HG02981 (cell line): ENCODE measurements around the gene IRF2BPL.

Source experiments
- ATAC-seq: cut with Tn5 transposase; IDR thresholded peaks from one replicate; pipeline ENCODE4 v1.9.1; 2021; ENCODE audit warnings: mild to moderate bottlenecking, moderate library complexity; ENCODE audit not compliant: unreplicated experiment

IRF2BPL gene

DNA sequence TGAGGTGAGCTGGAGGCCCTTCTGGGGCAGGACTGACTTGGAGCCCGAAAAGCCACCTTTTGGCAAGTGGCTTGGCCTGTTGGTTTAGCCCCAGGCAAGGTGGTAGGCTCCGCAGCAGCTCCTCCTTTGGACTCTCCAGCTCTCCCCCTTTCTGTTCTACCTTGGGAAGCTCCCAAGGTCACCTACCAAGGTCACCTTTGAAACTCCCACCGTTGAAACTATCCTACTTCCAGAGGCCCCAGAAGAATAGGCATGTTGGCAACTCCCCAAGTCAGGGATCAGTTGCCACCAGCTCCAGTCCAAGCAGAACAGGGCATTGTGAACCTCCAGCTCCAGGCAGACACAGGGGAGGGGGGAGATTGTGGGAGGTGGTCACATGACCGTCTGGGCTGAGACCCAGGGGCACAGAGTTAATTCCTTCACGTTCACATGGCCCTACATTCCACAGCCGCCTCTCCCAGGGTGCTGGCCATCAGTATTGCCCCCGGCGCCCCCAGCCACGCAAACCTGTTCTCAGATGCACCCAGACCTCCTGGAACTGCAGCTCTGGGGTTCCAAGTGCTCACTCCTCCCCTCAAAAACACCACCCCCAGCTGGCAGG lies 14.4 kb downstream of the IRF2BPL start:
- no peak for ATAC-seq

DNA sequence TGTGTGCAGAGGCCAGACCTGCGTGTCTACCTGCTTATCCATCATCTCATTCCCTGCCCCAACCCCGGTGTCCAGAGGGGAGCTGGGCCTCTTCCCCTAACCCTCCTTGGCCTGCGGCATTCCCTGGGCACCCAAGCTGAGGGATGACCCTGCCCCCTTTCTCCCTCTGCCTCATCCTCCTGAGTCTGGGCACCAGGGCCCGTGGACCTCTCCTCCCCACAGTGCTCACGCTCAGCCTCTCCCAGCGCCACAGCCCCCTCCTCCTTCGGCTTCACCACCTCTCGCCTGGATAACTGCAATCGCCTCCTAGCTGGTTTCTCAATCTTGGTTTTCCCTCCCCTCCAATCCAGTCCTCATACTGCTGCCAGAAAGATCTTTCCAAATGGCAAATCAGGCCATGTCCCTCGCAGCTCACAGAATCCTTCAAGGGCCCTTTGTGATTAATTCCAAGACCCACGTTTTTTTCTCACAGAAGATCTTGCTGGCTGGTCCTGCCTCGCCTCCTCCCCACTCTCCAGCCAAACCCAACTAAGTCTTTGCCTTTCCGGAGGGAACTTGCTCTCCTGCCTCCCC lies 16.2 kb downstream of the IRF2BPL start:
- no peak for ATAC-seq

DNA sequence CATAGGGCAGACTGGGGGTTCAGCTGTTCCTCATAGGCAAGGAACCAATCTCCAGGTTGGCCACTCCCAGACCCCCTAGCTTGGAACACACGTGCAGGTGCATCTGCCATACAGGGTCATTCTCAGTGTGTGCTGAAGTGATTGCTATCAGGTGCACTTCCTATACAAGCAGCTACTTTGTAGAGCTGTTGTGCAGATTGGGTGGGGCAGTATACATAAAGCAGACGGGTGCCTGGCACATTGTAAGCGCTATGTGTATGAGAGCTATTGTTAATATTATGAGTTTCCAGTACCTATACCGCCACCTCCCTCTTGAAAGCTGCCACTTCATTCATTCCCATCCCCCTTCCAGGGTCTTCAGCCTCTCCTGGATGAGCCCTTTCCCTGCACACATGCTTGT lies 17.3 kb downstream of the IRF2BPL start:
- no peak for ATAC-seq

DNA sequence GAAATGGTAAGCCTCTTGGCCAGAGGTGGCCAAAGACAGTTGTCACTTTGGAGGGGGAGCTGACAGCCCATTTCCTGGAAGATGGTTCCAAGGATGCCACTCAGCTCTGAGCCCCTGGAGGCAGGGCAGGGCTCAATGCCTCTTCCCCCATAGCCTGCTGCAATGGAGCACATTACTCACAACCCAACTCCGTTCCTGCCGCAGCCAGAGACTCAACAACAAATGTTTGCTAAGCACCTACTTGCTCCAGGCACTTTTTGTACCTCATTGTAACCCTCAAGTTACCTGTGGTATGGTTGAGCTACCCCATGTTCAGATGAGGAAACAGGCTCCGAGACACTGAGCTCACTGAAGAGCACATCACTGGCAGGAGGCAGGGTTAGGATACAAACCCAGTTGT lies 19.5 kb downstream of the IRF2BPL start:
- no peak for ATAC-seq

DNA sequence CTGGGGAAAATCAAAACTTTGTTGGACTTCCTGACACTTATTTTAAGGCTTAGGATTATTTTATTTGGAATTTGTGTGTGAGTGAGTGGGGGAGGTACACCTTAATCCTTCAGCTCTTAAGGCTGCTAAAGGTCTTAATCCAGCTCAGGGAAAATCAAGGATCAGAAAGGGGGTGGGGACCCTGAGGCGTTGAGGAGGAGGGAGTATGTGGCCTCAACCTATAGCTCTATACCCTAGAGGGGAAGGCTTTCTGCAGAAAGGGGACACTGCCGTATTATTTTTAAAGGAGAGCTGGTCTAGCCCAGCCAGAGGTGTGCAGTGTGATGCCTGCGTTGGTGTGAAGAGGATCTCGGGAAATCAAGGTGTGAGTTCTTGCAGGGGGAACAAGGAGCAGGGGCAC lies 20.0 kb downstream of the IRF2BPL start:
- ATAC-seq = no peak

DNA sequence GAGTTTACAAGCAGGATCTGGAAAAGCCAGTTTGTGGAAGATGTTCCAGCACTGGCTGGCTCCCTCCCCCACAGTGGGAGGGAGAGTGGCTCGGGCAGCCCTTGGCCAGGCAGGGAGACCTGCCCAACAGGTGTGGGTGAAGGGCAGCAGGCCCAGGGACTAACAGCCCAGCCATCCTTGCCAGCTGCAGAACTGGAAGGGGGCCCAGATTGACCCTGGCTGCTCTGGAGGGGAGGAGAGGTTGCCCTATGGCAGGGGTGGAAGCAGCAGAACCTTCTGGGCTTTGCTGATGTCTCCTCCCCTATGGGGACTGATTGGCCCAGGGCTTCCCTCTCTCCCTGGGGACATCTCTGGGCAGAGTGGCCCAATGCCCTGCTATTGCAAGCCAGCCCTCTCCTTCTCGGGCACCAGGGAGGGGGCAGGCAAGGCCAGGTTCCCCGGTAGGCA lies 20.5 kb downstream of the IRF2BPL start:
- no peak for ATAC-seq

DNA sequence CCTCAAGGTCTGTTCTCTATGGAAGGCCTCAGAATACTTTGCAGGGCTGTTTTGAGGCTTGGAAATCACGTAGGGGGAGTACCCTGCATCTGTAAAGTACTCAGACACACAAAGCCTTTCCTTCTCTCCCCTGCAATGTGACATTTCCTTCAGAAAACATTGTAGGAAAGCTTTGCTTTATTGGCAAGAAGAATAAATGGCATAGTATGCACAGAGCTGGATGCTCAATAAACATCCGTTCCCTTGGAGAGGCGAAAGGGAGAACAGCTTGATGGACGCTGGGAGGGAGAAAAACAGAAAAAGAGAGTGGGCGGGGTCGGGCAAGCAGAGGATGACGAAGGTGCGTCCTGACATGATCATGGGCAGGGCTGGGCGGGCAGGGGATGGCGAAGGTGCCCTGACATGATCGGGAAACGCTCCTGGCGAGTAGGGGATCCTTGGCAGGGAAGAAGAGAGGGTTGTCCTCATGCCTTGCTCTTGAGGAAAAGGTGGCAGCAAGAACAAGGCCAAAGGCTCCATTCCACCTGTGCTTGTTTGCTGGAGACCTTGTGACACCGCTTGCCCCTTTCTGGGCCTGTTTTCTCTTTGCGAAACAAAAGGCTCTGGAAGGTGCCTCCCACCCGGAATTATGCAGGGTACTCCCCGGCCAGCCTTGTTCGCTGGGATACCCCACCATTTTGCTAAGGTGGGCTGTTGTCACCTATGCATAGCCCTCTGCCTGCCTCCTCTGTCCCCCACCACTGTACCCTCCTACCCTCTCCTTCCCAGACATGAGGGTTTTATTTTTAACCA lies 21.1 kb downstream of the IRF2BPL start:
- ATAC-seq = no peak

DNA sequence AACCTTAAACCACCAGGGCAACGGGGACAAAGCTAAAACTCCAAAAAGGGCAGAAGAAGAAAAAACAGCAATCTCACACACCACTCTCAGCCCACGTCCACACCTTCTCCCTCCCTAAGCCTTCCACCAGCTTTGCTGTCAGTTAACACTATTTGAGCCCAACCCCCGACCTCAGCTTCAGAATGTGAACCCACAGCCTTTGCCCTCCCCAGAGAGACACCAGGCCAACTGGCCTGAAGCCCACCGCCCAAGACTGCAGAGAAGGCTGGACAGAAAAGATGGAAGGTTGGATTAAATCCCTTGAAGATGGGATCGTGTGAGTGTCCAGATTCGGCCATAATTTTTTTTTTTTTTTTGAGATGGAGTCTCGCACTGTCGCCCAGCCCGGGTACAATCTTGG lies 22.4 kb downstream of the IRF2BPL start:
- ATAC-seq = no peak

DNA sequence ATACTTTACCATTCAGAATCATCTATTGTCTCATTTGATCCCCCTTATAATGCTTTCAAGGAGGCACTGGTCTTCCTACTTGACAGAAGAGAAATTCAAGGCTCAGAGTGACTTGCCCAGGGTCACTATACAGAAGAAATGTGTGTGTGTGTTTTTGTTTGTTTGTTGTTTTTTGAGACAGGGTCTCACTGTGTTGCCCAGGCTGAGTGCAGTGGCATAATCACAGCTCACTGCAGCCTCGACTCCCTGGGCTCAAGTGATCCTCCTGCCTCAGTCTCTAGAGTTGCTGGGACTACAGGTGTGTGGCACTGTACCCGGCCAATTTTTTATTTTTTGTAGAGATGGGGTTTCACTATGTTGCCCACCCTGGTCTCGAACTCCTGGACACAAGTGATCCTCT lies 22.9 kb downstream of the IRF2BPL start:
- ATAC-seq = no peak

DNA sequence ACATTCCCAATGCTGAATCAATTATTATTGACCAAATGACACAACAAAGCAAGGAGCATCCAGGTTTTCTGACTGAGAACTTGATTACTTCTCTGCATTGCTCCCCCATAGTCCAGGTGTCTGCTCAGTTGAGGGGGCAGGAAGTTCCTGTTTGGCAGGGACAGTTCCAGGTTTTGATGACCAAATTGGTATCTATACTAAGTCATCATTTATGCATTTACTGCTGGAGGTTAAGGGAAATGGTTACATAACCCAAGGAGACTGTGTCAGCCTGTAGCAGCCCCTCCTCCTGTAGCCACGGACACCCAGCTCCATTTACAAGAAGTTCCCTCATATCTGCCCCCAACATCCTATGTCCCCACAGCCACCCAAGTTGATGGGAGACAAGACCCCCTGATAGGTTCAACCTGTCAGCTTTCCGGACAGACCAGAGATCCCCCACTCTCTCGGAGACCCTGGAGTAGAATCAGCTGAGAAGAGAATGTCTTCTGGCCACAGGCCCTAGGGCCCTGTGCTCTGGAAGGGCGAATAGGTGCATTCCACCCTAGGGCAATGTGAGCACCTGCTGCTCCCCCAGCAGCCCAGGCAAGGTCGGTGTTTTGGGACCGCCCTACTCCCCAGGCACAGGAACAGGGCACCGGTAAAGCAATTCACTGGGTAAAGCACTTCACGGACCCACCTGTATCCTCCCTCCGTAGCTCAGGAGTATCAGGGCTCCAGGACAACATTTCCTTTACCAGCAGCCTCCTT lies 23.6 kb downstream of the IRF2BPL start:
- ATAC-seq = no peak

DNA sequence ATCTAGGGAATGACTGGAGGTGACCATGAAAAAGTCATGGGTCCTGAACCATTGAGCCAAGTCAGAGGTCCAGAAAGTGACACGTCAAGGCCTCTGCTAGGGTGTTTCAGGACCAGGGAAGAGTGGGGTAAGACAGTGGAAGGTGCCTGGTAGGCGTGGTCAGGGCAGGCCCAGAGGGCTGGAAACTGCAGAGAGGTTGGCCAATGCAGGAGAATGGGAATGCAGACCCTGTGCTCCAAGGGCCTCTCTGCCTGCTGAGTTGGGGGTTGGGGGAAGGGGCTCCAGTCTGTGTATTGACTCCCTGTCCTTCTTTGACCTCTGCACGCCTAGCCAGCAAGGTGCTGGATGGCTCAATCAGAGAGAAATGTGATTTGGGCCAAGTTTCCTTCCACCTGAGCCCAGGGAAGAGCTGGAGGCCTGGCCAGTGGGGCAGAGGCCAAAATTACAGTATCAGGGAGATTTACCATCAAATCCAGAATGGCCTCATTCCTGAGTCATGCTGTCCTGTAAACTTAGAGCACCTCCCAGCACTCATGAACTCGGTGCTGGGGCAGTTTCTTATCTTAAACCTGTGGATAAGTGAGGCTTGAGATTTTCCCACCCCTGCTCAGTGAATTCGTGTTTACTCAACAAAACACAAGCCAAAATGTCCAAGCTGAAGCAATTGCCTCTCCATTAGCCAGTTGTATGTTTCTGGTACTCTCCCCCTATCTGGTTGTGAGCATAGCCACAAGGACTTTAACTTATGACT lies 24.4 kb downstream of the IRF2BPL start:
- no peak for ATAC-seq

DNA sequence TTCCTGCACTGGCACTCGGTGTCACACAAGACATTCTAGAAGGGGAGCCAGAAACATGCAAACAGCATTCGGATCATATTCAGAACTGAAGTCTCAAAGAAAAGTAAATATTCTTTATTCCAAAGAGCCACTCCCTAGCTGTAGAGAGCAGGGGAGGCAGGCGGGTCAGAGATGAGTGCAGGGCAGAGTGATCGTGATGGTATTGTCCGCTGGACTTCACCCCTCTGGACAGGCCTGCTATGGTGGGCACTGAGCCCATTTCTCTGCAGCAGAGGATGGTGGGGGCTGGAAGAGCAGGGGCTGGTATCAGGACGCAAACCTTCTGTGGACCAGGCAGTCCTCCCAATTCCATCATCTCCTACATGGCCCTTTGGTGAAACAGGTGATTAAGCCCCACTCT lies 25.6 kb downstream of the IRF2BPL start:
- ATAC-seq = no peak

DNA sequence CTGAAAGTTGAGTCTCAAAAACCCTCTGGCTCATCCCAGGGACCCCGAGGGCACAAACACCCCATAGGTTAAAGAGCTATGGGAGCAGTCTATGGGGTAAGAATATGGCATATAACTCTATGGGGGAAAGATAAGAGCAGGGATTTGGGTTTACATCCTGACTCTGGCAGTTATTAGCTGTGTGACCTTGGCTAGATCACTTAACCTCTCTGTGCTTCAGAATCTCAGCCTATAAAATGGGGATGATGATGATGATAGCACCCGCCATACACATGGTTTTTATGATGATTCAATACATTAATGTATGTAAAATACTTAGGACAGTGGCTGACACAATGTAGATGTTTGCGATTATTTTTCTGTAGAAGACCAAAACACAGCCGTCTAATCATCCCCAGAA lies 26.2 kb downstream of the IRF2BPL start:
- ATAC-seq = no peak

DNA sequence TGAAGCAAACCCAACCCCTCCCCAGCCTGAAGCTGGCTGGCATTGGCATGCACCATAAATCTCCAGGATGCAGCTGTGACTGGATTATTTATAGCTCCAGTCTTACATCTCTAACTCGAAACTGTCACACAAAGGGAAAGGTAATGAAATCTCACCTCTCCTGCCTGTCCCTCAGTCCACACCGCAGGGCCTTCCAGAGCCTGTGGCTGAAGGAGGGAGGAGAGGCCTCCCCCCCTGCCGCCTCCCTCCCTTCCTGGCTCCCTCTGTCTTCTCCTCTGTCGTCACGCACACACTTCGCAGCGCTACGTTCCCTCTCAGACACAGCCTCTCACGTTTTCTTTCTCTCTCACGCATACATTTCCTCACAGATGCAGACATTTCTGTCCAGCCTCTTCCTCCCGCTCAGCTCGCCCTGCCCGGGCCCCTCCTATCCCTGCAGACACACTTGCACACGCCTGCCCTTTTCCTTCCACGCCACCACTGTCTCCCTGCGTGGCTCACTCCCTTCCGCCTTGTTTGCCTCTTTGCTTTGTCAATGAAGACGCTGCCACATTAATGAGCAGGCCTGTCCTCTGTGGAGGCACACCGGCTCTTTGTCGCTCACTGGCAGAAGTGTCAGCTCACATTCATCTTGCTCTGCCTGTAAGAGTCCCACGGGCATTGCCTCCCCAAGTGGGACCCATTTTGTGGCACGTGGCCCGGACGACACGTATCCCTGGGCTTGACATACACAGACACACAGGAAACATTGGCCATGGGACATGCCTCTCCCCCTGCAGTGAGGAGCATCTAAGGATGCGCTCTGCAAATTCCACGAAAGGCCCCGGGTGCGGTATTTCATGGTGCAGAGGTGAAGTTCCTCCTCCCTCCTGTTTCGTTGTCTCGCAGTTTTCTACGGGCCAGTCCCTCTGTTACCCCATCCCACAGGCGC lies 27.9 kb downstream of the IRF2BPL start:
- ATAC-seq = peak; percentile 46

DNA sequence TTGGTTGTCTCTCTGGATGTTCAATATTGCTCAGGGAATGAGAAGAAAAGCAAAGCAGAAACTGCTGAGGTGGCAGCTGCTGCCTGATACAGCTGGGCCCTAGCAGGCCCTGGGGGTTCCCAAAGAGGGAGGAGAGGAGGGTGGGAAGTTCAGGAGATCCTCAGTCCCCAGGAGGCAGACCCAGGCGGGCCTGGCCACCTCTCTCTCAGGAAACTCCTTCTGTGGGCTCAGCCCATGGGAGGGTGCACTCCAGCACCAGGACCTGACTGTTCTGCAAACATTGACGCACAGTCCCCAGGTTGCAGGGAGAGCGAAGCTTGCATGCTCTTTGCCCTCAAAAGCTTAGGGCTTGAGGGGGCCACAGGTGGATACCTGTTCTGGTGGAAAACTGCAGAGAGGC lies 29.6 kb downstream of the IRF2BPL start:
- ATAC-seq = no peak

DNA sequence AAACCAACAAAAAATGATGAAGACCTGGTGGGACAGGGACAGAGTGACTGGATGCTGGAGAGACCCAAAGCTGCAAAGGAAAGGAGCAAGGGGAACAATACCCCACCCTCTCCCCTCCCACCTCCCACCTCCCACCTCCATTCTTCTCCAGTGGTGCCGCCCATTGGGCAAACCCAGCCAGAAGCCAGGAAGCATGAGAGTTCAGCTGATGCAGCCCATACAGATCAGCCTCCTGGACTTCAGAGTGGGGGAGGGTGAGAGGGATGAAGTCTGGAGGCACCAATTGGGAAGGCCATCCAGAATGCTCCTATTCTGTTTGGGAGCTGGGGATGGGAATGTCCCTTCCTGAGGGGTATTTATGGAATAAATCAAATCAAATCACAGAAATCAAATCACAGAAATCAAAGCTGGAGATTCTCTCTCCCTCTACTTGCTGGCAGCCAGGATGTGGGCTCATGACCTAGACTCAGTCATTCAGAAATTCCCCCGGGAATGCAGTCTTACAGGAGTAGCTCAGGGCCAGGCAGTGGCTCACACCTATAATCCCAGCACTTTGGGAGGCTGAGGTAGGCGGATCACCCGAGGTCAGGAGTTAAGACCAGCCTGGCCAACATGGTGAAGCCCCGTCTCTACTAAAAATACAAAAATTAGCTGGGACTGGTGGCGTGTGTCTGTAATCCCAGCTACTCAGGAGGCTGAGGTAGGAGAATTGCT lies 31.1 kb downstream of the IRF2BPL start:
- no peak for ATAC-seq

DNA sequence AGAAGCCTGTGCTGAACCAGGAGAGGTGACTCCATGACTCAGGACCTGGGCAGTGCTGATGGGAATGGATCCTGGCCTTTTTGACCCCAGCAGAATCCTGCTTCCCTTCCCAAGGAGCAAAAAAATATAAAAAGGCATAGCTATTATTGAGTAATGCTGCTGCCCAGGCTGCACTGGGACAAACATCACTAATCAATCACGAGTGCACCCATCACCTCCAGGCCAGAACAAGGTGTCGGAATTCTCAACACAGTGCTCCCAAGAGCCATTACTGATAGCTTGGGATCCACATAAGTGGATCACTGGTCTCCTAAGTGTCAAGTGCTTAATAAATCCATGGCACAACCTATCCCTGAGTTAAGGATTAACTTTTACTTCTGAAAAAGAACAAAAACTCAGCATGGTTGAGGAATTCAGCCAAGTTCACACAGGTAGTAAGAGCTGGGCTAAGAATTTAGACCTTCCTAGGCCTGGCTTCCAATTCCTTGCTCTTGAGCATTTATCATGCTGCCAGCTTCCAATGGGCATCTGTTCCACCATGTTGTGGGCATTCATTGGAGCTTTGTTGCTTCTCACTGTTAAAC lies 31.9 kb downstream of the IRF2BPL start:
- no peak for ATAC-seq

DNA sequence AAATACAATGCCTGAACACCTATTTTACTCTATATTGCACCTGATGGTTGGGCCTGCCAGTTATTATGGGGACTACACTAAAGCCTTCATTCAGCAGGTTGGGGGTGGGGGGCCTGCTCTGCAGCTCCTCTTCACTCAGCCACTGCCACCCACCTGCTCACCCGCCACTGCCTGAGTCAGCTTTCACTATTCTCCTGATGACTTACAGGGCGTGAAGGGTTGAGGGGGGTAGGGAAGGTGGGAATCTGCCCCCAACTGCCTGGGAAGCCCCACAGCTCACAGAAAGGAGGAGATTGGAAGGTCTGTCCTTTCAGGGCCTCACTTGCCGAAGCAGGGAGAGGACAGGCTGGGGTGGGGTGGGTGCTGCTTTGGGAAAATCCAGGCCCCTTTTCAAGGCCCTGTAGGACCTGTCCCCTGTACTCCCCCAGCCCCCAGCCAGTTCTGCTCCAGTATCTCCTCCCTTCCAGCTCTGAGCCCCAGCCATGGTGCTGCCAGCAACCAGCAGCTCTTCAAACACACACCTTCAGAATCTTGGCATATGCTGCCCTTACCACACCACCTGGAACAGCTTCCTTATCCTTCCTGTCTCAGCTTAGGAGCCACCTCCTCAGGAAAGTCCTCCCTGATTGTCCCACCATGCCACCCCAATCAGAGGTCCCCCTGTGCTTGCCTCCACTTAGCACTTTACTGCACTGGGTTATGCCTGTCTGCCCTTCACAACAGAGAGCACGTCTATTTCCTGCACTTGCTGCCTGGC lies 33.1 kb downstream of the IRF2BPL start:
- no peak for ATAC-seq
